Measurements from ENCODE around the gene G3BP1.
"Not testable (repeated sequence)": the region's sequence is repeated elsewhere in the genome, so short reads cannot be mapped to it uniquely, and the experiment has no call there.

DNA sequence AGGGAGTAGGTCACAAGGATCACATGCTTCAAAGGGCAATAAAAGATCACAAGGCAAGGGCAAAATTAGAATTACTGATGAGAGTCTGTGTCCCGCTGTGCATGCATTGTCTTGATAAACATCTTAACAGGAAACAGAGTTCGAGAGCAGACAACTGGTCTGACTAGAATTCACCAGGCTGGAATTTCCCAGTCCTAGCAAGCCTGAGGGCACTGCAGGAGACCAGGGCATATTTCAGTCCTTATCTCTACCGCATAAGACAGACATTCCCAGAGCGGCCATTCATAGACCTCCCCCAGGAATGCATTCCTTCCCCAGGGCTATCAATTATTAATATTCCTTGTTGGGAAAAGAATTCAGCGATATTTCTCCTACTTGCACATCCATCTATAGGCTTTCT, 42.2 kb upstream of the G3BP1 start:
- not testable (repeated sequence) for TF ChIP-seq POLR2A (conservative IDR thresholded peaks at IDR 0.05); CBX8 (IDR thresholded peaks at IDR 0.05; ENCODE audit: borderline replicate concordance, extremely low read depth, low read depth, low read length, poor library complexity, severe bottlenecking); REST (IDR thresholded peaks at IDR 0.05; ENCODE audit: borderline replicate concordance); REST (CRISPR knock-in tag; IDR thresholded peaks at IDR 0.05; ENCODE audit: low read depth); SNAPC5 (CRISPR knock-in tag; IDR thresholded peaks at IDR 0.05); ZNF197 (CRISPR knock-in tag; IDR thresholded peaks at IDR 0.05; ENCODE audit: low read depth)

Data from K562 (cell line).